Measurements from ENCODE around the gene CRELD2. TPM values are rescaled to one million over a fixed set of nuclear protein-coding genes. Genes with fewer than 3 reads are reported as not detected.

Gene CRELD2
- total RNA-seq, 2 experiments from 2014 or later, result 21.2 to 23.3 TPM

GRCh38 chr22:49941507-49942316, 23.3 kb downstream of the CRELD2 start:
- no peaks in the 10 kb centered on the region for H3K27me3 Mint-ChIP-seq
- H3K4me3 Mint-ChIP-seq, result no peak overlapping the region
- no peaks in the 10 kb centered on the region for H3K36me3 Mint-ChIP-seq (ENCODE audit: low read depth)
- ChIA-PET CTCF (no interaction called here), POLR2A (interaction anchor here (1.4 to 2.4 kb wide), 2 partner anchors 18 to 19 kb away, joined by 4 to 13 read pairs; partner anchors contain the start of gene PIM3)
- no peaks in the 10 kb centered on the region for H3K36me3 ChIP-seq (ENCODE audit: insufficient read depth, low read length)
- no peak overlapping the region for H3K4me3 ChIP-seq (ENCODE audit: low read length)
- peaks cover 6% of the 10 kb centered on the region for H3K4me1 Mint-ChIP-seq (ENCODE audit: low read depth)
- no peak overlapping the region for H3K27ac ChIP-seq (ENCODE audit: low read depth in 1 of 2, low read length in 2 of 2)
- H3K27me3 ChIP-seq (ENCODE audit: control insufficient read depth in 1 of 2, insufficient read depth in 2 of 2, low read length in 2 of 2), result no peaks in the 10 kb centered on the region
- peaks cover 62% of the 10 kb centered on the region for H3K4me1 ChIP-seq (ENCODE audit: insufficient read depth, low read length)
- DNase-seq (no peak), ATAC-seq (ENCODE audit: poor library complexity) (no peak)
- peak overlapping the region; percentile 63 for H3K27ac Mint-ChIP-seq
- peaks cover 0 to 21% of the 10 kb centered on the region in 2 experiments for H3K9me3 ChIP-seq (ENCODE audit: control insufficient read depth in 1 of 2, insufficient read depth in 1 of 2, low read length in 2 of 2)
- H3K9me3 Mint-ChIP-seq, result no peaks in the 10 kb centered on the region
- no peak for TF ChIP-seq CTCF (IDR thresholded peaks at IDR 0.05)
- intact Hi-C loops (cut with DNase I, micrococcal nuclease), result no loop called here

- ChIA-PET CTCF (no interaction called here), POLR2A (interaction anchor here (0.7 to 1.4 kb wide), 2 partner anchors 12 to 18 kb away, joined by 3 to 4 read pairs; partner anchors contain the start of gene PIM3)
- Histone ChIP-seq H3K27me3 (ENCODE audit: control insufficient read depth in 1 of 2, insufficient read depth in 2 of 2, low read length in 2 of 2) (no peaks in the 10 kb centered on the region), H3K27ac (ENCODE audit: low read depth in 1 of 2, low read length in 2 of 2) (no peak overlapping the region), H3K4me3 (ENCODE audit: low read length) (no peak overlapping the region), H3K9me3 (ENCODE audit: control insufficient read depth in 1 of 2, insufficient read depth in 1 of 2, low read length in 2 of 2) (peaks cover 0 to 21% of the 10 kb centered on the region in 2 experiments), H3K4me1 (ENCODE audit: insufficient read depth, low read length) (peaks cover 60% of the 10 kb centered on the region), H3K36me3 (ENCODE audit: insufficient read depth, low read length) (no peaks in the 10 kb centered on the region)
- TF ChIP-seq CTCF (IDR thresholded peaks at IDR 0.05), result no peak
- ATAC-seq (ENCODE audit: poor library complexity), result no peak
- Mint-ChIP-seq H3K4me3 (no peak overlapping the region), H3K4me1 (ENCODE audit: low read depth) (peaks cover 6% of the 10 kb centered on the region), H3K36me3 (ENCODE audit: low read depth) (no peaks in the 10 kb centered on the region), H3K9me3 (no peaks in the 10 kb centered on the region), H3K27me3 (no peaks in the 10 kb centered on the region), H3K27ac (no peak overlapping the region)
- no peak for DNase-seq
- intact Hi-C loops (cut with DNase I, micrococcal nuclease), result no loop called here
Observed at GRCh38 chr22:49942565-49943404, 24.4 kb downstream of the CRELD2 start.

- no peak for ATAC-seq (ENCODE audit: poor library complexity)
- ChIA-PET POLR2A (interaction anchor here (0.7 to 1.4 kb wide), 2 partner anchors 12 to 17 kb away, joined by 3 to 4 read pairs; partner anchors contain the start of gene PIM3), CTCF (no interaction called here)
- no peaks in the 10 kb centered on the region for H3K36me3 ChIP-seq (ENCODE audit: insufficient read depth, low read length)
- no peaks in the 10 kb centered on the region for H3K36me3 Mint-ChIP-seq (ENCODE audit: low read depth)
- H3K27ac Mint-ChIP-seq, result no peak overlapping the region
- H3K27me3 Mint-ChIP-seq, result no peaks in the 10 kb centered on the region
- peaks cover 6% of the 10 kb centered on the region for H3K4me1 Mint-ChIP-seq (ENCODE audit: low read depth)
- H3K9me3 ChIP-seq (ENCODE audit: control insufficient read depth in 1 of 2, insufficient read depth in 1 of 2, low read length in 2 of 2), result peaks cover 0 to 21% of the 10 kb centered on the region in 2 experiments
- H3K4me3 ChIP-seq (ENCODE audit: low read length), result no peak overlapping the region
- H3K9me3 Mint-ChIP-seq, result no peaks in the 10 kb centered on the region
- H3K4me1 ChIP-seq (ENCODE audit: insufficient read depth, low read length), result peaks cover 61% of the 10 kb centered on the region
- no peak for TF ChIP-seq CTCF (IDR thresholded peaks at IDR 0.05)
- no peaks in the 10 kb centered on the region for H3K27me3 ChIP-seq (ENCODE audit: control insufficient read depth in 1 of 2, insufficient read depth in 2 of 2, low read length in 2 of 2)
- no peak for DNase-seq
- intact Hi-C loops (cut with DNase I, micrococcal nuclease), result no loop called here
- H3K4me3 Mint-ChIP-seq, result no peak overlapping the region
- no peak overlapping the region for H3K27ac ChIP-seq (ENCODE audit: low read depth in 1 of 2, low read length in 2 of 2)
Observed at GRCh38 chr22:49943405-49943765, 25.0 kb downstream of the CRELD2 start.

Measured in CD4-positive, alpha-beta T cell (primary cell).